ENCODE measurements around the gene AGL. TPM values are rescaled to one million over a fixed set of nuclear protein-coding genes. Genes with fewer than 3 reads are reported as not detected.

The AGL gene
- total and polyA plus RNA-seq, 10 donors: 6.3 to 28.1 (median 18.1) TPM

- intact Hi-C loops (cut with DNase I; ENCODE audit: low total_unique reads): no loop called here
- H3K27ac ChIP-seq: no peak overlapping the region
Observed at GRCh38 chr1:99963041-99963795, 113.1 kb downstream of the AGL start.

GRCh38 chr1:99964806-99965205, 114.6 kb downstream of the AGL start:
- Histone ChIP-seq H3K27ac (no peak overlapping the region), H3K4me3 (no peak overlapping the region), H3K27me3 (replicated peaks in 1 of 7) (no peaks in the 10 kb centered on the region), H3K36me3 (no peaks in the 10 kb centered on the region), H3K4me1 (peaks cover 8 to 13% (median 10%) of the 10 kb centered on the region in 6 donors), H3K9me3 (no peaks in the 10 kb centered on the region)
- TF ChIP-seq POLR2AphosphoS5 (IDR thresholded peaks at IDR 0.05) (no peak), POLR2A (IDR thresholded peaks at IDR 0.05) (no peak)
- TF ChIP-seq, protein P1, sequence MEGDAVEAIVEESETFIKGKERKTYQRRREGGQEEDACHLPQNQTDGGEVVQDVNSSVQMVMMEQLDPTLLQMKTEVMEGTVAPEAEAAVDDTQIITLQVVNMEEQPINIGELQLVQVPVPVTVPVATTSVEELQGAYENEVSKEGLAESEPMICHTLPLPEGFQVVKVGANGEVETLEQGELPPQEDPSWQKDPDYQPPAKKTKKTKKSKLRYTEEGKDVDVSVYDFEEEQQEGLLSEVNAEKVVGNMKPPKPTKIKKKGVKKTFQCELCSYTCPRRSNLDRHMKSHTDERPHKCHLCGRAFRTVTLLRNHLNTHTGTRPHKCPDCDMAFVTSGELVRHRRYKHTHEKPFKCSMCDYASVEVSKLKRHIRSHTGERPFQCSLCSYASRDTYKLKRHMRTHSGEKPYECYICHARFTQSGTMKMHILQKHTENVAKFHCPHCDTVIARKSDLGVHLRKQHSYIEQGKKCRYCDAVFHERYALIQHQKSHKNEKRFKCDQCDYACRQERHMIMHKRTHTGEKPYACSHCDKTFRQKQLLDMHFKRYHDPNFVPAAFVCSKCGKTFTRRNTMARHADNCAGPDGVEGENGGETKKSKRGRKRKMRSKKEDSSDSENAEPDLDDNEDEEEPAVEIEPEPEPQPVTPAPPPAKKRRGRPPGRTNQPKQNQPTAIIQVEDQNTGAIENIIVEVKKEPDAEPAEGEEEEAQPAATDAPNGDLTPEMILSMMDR (IDR thresholded peaks at IDR 0.05 in 8 of 11, conservative IDR thresholded peaks at IDR 0.05 in 3 of 11): no peak
- no peak for DNase-seq
- WGBS, 5 donors: 78 to 88% (median 83%) methylated on average over 3 of the region's 3 CpGs
- intact Hi-C loops (cut with DNase I; ENCODE audit: low total_unique reads): no loop called here

More at GRCh38 chr1:99963041-99963795, 113.1 kb downstream of the AGL start:
- Histone ChIP-seq H3K9me3 (no peaks in the 10 kb centered on the region), H3K36me3 (no peaks in the 10 kb centered on the region), H3K4me3 (no peak overlapping the region), H3K27me3 (replicated peaks in 1 of 7) (no peaks in the 10 kb centered on the region), H3K4me1 (no peaks in the 10 kb centered on the region)
- TF ChIP-seq, protein P1 (IDR thresholded peaks at IDR 0.05 in 8 of 11, conservative IDR thresholded peaks at IDR 0.05 in 3 of 11): no peak
- TF ChIP-seq POLR2A (IDR thresholded peaks at IDR 0.05) (no peak), POLR2AphosphoS5 (IDR thresholded peaks at IDR 0.05) (no peak)
- DNase-seq: no peak

DNA sequence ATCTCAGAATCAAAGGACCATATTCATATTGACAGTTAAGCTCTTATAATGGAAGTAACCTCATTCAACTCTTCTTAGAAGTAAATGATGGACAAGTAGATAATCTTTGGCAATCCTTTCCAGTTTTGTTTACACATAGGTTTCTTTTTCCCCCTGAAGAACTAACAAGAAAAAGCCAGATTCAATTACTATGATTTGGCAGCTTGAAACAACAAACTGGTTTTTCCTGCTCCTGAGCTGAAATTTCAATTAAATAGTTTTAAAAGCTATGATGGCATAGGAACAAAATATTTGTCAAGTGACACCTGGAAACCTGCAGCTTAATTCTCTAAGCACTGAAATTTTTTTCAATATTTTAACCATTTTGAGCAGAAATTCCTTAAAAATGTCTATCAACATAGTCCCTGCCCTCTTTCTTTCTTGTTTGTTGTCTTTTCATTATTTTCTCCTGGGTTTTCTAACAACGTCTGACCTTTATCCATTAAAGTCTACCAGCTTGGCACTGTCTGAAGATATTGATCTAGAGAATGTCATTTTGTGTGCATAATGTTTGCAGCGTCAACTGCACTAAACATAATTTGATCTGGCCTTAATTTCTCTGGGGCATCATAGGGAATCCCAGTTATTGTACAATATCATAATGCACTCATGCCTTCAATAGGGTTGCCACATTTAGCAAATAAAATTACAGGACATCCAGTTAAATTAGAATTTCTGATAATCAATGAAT, 115.7 kb downstream of the AGL start:
- Histone ChIP-seq H3K4me1 (peaks cover 12 to 19% (median 15%) of the 10 kb centered on the region in 6 donors), H3K4me3 (no peak overlapping the region), H3K27me3 (replicated peaks in 1 of 7) (no peaks in the 10 kb centered on the region), H3K36me3 (no peaks in the 10 kb centered on the region), H3K9me3 (no peaks in the 10 kb centered on the region), H3K27ac (no peak overlapping the region)
- 80 to 89% (median 85%) methylated on average over 2 of the region's 2 CpGs for WGBS, 5 donors
- no peak for TF ChIP-seq POLR2A (IDR thresholded peaks at IDR 0.05)
- TF ChIP-seq, protein P1 (IDR thresholded peaks at IDR 0.05 in 8 of 11, conservative IDR thresholded peaks at IDR 0.05 in 3 of 11): no peak
- TF ChIP-seq POLR2AphosphoS5 (IDR thresholded peaks at IDR 0.05): no peak
- intact Hi-C loops (cut with DNase I; ENCODE audit: low total_unique reads): no loop called here
- DNase-seq: no peak

- Histone ChIP-seq H3K27me3 (replicated peaks in 1 of 7) (no peaks in the 10 kb centered on the region), H3K36me3 (no peaks in the 10 kb centered on the region), H3K4me1 (peaks cover 15 to 43% (median 29%) of the 10 kb centered on the region in 6 donors), H3K9me3 (no peaks in the 10 kb centered on the region), H3K27ac (no peak overlapping the region), H3K4me3 (no peak overlapping the region)
- DNase-seq: no peak
- intact Hi-C loops (cut with DNase I; ENCODE audit: low total_unique reads): no loop called here
- 93 to 98% (median 97%) methylated on average over 4 of the region's 4 CpGs for WGBS, 5 donors
- TF ChIP-seq POLR2AphosphoS5 (IDR thresholded peaks at IDR 0.05) (no peak), POLR2A (IDR thresholded peaks at IDR 0.05) (no peak)
- TF ChIP-seq, protein P1 (IDR thresholded peaks at IDR 0.05 in 8 of 11, conservative IDR thresholded peaks at IDR 0.05 in 3 of 11): no peak
Observed at GRCh38 chr1:99968214-99968613, 118.1 kb downstream of the AGL start.

Measured in spleen (tissue), 11 donors.